GM12892 (cell line): Measurements from ENCODE around the gene CDKN2B-AS1.

ENCODE experiments used
- DNase-seq: peaks from one replicate; pipeline ENCODE4 v3.0.0; 2011; ENCODE audit not compliant: insufficient read length
- FAIRE-seq: peaks from 2 replicates; lab custom pipeline; 2011; peaks lifted over from hg19 to GRCh38; lab: Jason Lieb, UNC
- POLR2A ChIP-seq: IDR thresholded peaks from 2 replicates; pipeline ENCODE4 v1.6.1; 2011; ENCODE audit warnings: low read depth, low read length, control low read depth
- POLR2AphosphoS5 ChIP-seq: IDR thresholded peaks from 2 replicates; pipeline ENCODE4 v1.6.1; 2011; ENCODE audit warnings: low read depth, low read length, control low read depth
- TAF1 ChIP-seq: IDR thresholded peaks from 2 replicates; pipeline ENCODE4 v1.6.1; 2011; ENCODE audit warnings: low read depth, mild to moderate bottlenecking, control low read depth, low read length, borderline replicate concordance

The CDKN2B-AS1 gene

DNA sequence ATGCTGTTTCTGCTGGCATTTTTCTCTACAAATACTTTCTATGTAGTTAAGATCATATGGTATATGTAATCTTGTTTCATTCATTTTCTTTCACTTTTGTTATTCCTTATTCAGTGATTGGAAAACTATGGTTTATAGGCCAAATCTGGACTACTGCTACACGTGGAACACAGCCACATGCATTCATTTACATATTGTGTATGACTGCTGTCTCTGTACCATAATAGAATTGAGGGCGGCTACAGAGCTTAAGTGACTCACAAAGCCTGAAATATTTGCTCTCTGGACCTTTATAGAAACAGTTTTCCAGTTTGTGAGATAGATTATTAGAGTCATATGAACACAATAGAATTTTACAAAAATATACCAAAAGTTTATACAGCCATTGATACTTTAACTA lies 148.1 kb downstream of the CDKN2B-AS1 start:
- FAIRE-seq: no peak
- no peak for TF ChIP-seq POLR2A
- TF ChIP-seq POLR2AphosphoS5: no peak
- no peak for TF ChIP-seq TAF1
- no peak for DNase-seq

DNA sequence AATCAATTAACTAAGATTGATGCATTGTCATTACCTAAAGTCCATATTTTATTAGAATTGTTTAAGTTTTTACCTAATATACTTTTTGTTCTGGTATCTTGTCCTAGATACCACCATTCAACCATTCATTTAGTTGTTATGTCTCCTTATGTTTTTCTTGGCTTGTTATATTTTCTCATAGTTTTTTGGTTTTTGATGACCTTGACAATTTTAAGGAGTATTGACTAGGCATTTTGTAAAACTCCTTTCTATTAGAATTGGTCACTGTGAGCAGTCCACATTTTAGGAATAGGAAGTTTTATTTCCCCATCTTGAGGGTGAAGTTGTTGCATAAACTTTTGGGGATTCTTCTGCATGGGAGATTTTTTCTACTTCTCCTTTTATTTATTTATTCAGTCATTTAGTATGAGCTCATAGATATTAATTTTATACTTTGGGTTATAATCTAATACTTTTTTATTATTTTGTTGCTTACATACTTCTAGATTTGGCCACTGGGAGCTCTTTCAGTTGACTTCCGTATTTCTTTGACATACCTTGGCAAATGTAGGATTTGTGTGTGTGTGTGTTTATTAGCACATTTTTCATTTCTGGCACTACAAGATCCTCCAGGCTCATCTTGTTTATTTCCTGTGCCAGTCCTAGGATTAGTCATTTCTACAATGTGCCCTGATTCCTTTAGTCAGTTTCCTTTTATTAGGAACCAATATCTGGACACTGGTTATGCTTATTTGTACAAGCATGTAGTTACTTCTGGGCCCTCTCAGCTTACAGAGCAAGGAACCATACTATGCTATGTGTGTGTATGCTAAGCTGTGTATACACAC lies 149.4 kb downstream of the CDKN2B-AS1 start:
- TF ChIP-seq POLR2AphosphoS5: no peak
- no peak for TF ChIP-seq TAF1
- TF ChIP-seq POLR2A: no peak
- FAIRE-seq: no peak
- DNase-seq: no peak

DNA sequence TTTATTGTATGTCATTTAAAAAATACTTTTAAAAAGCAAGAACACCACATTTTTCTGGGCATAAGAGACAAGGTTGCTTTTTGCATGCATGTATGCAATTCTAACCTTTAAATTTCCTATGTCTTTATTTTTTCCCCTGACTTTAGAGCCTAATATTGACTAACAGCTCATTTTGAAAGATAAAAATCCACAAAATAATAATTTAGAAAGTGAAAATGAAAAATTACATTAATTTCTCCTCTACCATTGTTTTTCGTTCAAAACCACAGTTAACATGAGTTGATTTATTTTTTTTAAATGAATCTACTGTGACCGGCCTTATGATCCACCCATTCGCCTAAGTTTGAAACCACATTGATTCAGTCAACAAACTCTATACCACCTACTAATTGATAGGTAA lies 152.0 kb downstream of the CDKN2B-AS1 start:
- DNase-seq: no peak
- no peak for FAIRE-seq
- no peak for TF ChIP-seq POLR2A
- no peak for TF ChIP-seq POLR2AphosphoS5
- TF ChIP-seq TAF1: no peak

DNA sequence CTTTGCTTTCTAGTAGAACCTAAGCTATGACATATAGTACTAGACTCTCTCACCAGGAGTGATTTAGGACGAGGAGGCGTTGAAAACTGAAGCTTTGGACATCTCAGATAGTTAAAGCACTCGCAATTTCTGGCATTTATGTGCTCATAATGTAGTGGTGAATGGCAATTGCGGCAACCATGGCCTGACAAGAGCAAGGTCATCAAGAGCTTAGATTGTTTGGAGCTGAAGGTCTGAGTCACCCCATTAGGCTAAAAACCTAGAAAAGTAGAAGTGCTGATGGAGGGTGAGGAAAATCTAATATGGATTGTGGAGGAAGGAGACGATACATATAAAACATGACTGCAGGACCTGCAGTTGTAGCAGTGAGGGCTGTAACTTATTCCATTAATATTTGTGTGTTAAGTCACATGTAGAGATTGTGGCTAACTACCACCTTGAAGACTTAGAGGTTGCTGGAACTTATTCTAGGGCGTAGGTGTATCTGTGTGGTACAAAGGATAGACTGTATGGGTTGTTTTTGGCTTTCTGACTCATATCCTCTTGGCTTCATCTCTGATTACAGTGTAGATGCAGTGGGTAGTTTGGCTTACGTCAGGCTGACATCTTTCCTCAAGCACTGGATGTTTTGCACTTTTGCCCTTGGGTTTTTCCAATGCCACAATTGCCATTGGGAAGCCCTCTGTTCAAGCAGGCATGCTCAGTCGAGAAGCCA lies 153.4 kb downstream of the CDKN2B-AS1 start:
- TF ChIP-seq POLR2AphosphoS5 (no peak), TAF1 (no peak), POLR2A (no peak)
- FAIRE-seq (no peak), DNase-seq (no peak)

DNA sequence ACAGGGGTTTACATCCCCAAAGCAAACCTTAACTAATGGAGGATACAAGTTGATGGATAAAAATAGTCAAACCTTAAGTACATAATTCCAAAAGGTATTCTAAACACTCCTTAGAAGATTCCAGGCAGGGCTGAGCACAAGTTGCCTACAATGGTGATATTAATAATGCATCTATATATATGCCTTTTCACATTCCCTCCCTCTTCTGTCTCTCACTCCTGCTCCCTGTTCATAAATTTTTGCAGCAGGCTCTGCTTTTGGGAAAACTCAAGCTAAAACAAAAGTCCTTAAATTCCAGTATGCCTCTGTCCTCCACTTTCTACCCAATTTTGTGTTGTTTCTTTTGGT lies 153.9 kb downstream of the CDKN2B-AS1 start:
- TF ChIP-seq POLR2AphosphoS5 (no peak), TAF1 (no peak), POLR2A (no peak)
- FAIRE-seq (no peak), DNase-seq (no peak)

DNA sequence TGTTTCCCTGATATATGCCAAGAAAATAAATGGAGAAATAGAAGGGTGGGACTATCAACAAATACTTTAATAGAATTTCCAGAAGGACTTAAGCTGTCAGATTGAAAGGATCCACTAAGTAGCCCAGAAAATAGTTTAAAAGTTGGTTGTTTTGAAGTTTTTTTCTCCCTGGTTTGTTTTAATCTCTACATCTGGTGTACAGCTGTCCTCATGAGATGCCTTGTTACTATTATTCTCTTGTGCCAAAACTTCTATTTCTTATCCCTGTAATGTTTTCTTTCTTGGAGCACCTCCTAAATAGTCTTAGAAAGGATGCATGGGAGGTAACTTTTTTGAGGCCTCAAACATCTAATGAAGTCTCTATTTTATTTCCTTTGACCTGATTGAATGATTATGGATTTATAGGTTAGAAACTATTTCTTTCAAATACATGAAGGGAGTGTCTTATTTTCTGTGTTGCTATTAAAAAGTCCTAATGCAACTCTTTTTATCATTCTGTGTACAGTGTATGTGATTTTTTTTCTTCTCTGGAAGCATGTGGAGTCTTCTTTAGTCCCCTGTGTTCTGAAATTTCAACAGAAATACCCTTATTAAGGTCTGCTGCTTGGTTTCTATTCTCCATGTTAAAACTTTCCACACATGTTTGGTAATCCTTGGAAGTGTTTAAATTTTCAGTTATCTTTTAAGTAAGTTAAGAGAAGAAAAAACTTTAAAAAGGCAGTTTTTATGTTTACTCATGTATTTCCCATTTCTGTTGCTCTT lies 154.5 kb downstream of the CDKN2B-AS1 start:
- no peak for FAIRE-seq
- TF ChIP-seq POLR2AphosphoS5 (no peak), TAF1 (no peak), POLR2A (no peak)
- DNase-seq: no peak

DNA sequence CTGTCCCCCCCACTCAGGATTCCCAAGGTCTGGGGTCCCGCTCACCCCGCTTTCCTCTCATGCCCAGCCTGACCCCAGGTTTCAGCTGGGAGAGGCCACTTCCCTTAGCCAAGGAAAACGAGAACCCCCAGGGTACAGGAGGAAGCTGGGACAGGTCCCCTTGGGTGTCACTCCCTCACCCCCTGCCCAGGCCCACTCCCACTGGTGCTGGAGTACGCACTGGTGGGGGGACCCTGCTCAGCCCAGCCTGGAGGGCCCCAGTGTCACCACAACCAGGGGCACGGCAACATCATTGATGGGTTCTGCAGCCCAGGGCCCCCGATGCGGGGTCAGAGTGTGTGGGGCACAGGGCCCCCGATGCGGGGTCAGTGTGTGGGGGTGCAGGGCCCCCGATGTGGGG lies 159.5 kb downstream of the CDKN2B-AS1 start:
- FAIRE-seq (no peak), DNase-seq (no peak)
- no peak for TF ChIP-seq POLR2AphosphoS5
- no peak for TF ChIP-seq POLR2A
- TF ChIP-seq TAF1: no peak

DNA sequence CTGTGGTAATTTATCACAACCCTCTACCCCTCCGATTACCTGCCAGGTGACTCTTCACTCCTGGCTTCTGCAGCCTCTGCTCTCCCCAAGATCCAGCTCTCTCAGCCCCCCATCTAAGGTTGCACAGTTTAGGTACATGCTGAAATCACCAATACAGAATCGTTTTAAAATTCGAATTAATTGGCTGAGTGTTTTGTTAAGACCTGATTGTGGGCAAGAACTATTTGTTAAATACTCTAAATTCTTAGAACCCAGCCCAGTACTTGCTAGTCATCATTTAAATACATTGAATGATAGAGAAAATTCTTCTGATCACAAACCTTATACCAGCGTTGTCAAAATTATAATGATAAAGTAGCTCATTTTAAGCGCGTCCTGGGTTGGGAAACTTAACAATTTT lies 162.0 kb downstream of the CDKN2B-AS1 start:
- FAIRE-seq (no peak), DNase-seq (no peak)
- TF ChIP-seq POLR2A (no peak), POLR2AphosphoS5 (no peak), TAF1 (no peak)

DNA sequence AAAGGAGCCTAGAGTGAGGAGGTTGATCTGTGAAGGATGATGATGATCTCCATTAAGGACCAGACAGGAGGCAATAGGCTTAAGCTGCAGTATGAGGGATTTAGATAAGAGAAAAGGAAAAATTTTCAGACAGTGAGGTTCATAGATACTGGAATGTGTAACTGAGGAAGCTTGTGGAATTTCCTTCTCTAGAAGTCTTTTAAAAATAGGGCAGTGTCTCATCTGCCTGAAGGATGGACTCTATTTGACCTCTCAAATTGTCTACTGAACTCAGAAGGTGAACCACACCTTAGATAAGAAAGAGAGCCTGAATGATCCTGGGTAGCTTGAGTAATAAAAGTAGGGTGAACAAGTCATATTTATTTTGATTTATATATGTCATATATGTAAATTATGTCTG lies 162.7 kb downstream of the CDKN2B-AS1 start:
- no peak for FAIRE-seq
- no peak for TF ChIP-seq POLR2AphosphoS5
- TF ChIP-seq POLR2A: no peak
- no peak for TF ChIP-seq TAF1
- DNase-seq: no peak

DNA sequence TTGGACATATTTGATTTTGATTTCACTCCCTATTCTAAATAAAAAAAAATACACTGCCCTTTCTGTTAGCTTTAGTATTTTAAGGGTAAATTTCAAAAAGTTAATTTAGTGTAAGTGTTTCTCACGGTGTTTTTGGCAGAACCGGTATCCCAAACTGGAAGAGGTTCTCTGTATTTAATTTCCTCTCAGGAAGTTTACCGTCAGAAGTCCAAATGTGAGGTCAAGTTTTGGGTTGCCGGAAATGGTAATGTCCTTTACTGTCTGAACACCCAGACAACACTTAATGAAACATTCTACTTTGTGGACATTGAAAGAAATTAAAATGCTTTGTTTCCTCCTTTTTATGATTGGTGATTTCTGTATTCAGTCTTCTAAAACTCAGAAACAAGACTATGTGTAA lies 163.2 kb downstream of the CDKN2B-AS1 start:
- FAIRE-seq (no peak), DNase-seq (no peak)
- TF ChIP-seq TAF1 (no peak), POLR2A (no peak), POLR2AphosphoS5 (no peak)

DNA sequence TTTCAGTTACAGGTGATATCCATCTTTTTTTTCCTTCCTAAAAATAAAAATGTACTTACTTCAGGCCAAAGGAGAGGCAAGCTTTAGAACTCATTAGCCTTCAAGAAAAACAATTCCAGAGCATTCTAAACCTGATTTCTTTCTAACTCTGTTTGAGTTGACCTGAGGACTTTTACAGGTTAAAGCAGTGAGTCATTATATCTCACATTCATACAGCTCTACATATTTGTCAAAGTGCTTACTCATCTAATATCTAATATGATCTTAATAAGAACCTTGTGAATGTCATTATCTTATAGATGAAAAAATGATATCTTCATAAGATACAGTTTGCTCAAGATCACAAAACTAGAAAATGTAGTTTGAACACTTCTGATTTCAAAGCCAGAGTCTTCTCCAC lies 163.7 kb downstream of the CDKN2B-AS1 start:
- FAIRE-seq (no peak), DNase-seq (no peak)
- TF ChIP-seq POLR2AphosphoS5: no peak
